ENCODE data around the gene WSB1. TPM values are rescaled to one million over a fixed set of nuclear protein-coding genes. Genes with fewer than 3 reads are reported as not detected.

WSB1 gene
- polyA plus RNA-seq, 1 donor from 2014 or later, result 261 TPM

GRCh38 chr17:27329146-27329805 lies 35.4 kb downstream of the WSB1 start:
- Mint-ChIP-seq H3K36me3 (no peaks in the 10 kb centered on the region), H3K9me3 (no peaks in the 10 kb centered on the region), H3K4me1 (peaks cover 4 to 16% (median 11%) of the 10 kb centered on the region in 3 donors), H3K27me3 (peaks cover 2% of the 10 kb centered on the region), H3K27ac (peak overlapping the region in 1 of 3 donors; percentile 63), H3K4me3 (no peak overlapping the region)

DNA sequence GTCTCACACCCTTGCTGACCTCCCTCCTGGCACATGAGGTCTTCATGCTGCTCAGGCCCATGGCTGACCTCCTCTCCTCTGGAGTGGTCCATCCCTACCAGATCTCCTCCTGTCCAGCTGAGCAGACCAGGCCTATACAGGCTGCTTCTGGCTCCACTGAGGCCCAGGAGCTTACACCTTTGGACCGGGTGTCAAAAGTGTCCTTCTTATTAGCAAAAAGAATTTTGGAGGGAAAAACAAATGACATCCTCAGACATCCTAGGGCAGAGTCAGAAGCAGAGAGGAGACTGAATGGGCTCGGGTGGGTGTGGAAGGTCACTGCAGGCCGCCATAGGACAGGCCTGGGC lies 38.1 kb downstream of the WSB1 start:
- Mint-ChIP-seq H3K27me3 (peaks cover 2% of the 10 kb centered on the region), H3K4me1 (peaks cover 4 to 20% (median 17%) of the 10 kb centered on the region in 3 donors), H3K4me3 (peak overlapping the region; percentile 65 to 93 (median 82)), H3K36me3 (no peaks in the 10 kb centered on the region), H3K27ac (peak overlapping the region in 2 of 3 donors; percentile 53 to 91), H3K9me3 (no peaks in the 10 kb centered on the region)

DNA sequence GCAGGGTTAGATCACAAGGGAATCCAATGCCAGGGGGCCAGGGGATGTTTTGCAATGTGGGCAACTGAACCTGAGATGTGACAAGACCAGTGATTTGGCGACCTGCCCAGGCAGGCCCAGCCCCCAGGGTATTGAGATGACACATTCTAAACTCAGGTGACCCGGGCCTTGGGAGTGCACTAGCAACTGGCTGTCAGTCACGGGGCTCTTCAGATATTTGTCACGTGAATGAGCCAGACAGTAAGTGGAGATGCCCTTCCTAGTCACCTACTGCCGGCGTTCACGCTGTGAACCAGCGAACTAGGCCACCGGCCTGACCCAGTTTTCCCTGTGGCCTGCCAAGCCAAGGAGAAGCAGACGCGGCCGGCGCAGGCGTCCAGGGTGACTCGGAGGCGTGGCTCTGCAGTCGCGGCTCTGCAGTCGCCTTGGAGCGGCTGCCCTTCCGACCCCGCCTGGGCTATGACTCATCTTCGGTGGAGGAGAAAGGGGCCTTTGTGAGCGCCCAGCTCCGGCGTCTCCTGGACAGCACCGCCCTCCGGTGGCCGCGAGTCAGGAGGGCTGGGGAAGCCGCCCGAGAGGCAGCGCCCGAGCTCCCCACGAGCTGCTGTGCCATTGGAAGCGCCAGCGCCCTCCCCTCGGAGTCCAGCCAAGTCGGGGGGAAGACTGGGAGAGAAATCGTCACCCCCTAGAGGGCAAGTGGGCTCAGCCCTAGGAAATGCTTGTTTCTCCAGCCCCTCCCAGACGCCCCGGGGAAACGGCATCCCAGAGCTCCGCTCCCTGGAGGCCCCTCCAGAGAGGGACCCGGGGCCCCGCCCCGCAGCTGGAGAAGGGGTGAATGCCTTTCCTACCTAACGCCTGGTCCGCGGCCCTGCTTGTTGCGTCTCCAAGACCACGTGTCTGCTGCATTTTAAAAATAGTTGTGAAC lies 38.8 kb downstream of the WSB1 start:
- Mint-ChIP-seq H3K9me3 (no peaks in the 10 kb centered on the region), H3K27ac (peak overlapping the region; percentile 73 to 94 (median 91)), H3K4me3 (peak overlapping the region; percentile 77 to 94 (median 90)), H3K4me1 (peaks cover 4 to 20% (median 18%) of the 10 kb centered on the region in 3 donors), H3K27me3 (no peaks in the 10 kb centered on the region), H3K36me3 (no peaks in the 10 kb centered on the region)

DNA sequence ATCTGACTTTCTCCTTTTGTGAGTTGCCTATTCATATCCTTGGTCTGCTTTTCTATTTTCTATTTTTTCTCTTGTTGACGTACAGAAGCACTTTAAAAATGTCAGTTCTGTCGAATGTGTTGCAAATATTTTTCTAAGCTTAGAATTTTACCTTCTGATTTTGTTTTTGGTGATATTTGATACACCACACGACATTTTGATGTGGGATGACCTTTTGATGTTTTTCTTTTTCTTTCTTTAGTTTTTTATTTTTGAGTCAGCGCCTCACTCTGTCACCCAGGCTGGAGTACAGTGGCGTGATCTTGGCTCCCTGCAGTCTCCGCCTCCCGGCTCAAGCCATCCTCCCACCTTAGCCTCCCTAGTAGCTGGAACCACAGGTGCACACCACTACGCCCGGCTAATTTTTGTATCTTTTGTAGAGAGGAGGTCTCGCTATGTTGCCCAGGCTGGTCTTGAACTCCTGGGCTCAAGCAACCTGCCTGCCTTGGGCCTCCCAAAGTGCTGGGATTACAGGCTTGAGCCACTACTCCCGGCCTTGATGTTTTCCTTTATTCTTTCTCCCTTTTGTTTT lies 39.6 kb downstream of the WSB1 start:
- Mint-ChIP-seq H3K27ac (peak overlapping the region; percentile 73 to 94 (median 91)), H3K4me3 (peak overlapping the region; percentile 77 to 94 (median 90)), H3K9me3 (no peaks in the 10 kb centered on the region), H3K36me3 (no peaks in the 10 kb centered on the region), H3K27me3 (no peaks in the 10 kb centered on the region), H3K4me1 (peaks cover 8 to 23% (median 22%) of the 10 kb centered on the region in 3 donors)

GRCh38 chr17:27336184-27336583 lies 42.3 kb downstream of the WSB1 start:
- Mint-ChIP-seq H3K4me3 (no peak overlapping the region), H3K36me3 (no peaks in the 10 kb centered on the region), H3K27ac (peak overlapping the region in 1 of 3 donors; percentile 8), H3K4me1 (peaks cover 23 to 39% (median 33%) of the 10 kb centered on the region in 3 donors), H3K27me3 (no peaks in the 10 kb centered on the region), H3K9me3 (no peaks in the 10 kb centered on the region)

DNA sequence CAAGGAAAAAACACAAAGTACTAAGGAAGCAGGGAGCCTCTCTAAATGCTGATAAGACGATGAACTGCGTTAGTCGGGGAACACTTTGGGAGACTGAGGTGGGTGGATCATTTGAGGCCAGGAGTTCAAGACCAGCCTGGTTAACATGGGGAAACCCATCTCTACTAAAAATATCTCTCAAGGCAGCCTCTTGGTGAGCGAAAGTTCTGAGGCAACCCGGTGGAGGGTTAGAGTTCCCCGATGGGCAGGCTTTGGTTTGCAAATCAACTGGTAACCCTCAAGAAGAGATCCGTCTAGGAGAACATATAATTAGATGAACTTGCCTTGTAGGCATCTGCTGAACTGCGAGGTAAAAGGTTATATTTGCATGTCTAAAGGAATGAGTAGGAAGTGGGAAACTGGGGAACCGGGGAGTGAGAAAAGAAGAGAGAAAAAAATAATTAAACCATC lies 44.6 kb downstream of the WSB1 start:
- Mint-ChIP-seq H3K4me1 (peaks cover 20 to 35% (median 25%) of the 10 kb centered on the region in 3 donors), H3K4me3 (peak overlapping the region; percentile 26 to 81 (median 46)), H3K9me3 (no peaks in the 10 kb centered on the region), H3K27me3 (no peaks in the 10 kb centered on the region), H3K27ac (peak overlapping the region in 1 of 3 donors; percentile 48), H3K36me3 (peaks cover 3% of the 10 kb centered on the region)

GRCh38 chr17:27339198-27339835 lies 45.4 kb downstream of the WSB1 start:
- H3K4me3 Mint-ChIP-seq, result peak overlapping the region in 3 of 4 donors; percentile 27 to 81 (median 48)
- no peaks in the 10 kb centered on the region for H3K9me3 Mint-ChIP-seq
- peak overlapping the region in 1 of 3 donors; percentile 81 for H3K27ac Mint-ChIP-seq
- peaks cover 3% of the 10 kb centered on the region for H3K36me3 Mint-ChIP-seq
- no peaks in the 10 kb centered on the region for H3K27me3 Mint-ChIP-seq
- H3K4me1 Mint-ChIP-seq, result peaks cover 20 to 36% (median 25%) of the 10 kb centered on the region in 3 donors

- no peak overlapping the region for H3K27ac Mint-ChIP-seq
- H3K9me3 Mint-ChIP-seq, result no peaks in the 10 kb centered on the region
- H3K4me1 Mint-ChIP-seq, result peaks cover 20 to 36% (median 25%) of the 10 kb centered on the region in 3 donors
- H3K36me3 Mint-ChIP-seq, result peaks cover 3% of the 10 kb centered on the region
- peak overlapping the region in 2 of 4 donors; percentile 48 to 75 for H3K4me3 Mint-ChIP-seq
- H3K27me3 Mint-ChIP-seq, result no peaks in the 10 kb centered on the region
Measured at GRCh38 chr17:27339836-27340550, 46.1 kb downstream of the WSB1 start.

DNA sequence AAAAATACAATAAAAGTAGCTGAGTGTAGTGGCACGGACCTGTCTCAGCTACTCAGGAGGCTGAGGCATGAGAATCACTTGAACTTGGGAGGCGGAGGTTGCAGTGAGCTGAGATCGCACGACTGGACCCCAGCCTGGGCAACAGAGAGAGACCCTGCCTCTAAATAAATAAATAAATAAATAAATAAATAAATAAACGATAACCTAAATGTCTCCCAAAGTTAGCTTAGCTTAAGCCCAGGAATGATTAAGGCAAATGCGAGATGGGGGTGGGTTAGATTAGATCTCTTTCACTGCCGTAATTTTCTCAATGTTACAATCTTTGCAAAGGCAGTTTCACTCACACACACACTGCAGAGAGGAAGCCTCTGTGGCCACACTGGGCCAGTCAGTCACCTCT lies 46.7 kb downstream of the WSB1 start:
- H3K27me3 Mint-ChIP-seq, result no peaks in the 10 kb centered on the region
- no peaks in the 10 kb centered on the region for H3K9me3 Mint-ChIP-seq
- peak overlapping the region in 1 of 4 donors; percentile 40 for H3K4me3 Mint-ChIP-seq
- peaks cover 20 to 36% (median 25%) of the 10 kb centered on the region in 3 donors for H3K4me1 Mint-ChIP-seq
- H3K36me3 Mint-ChIP-seq, result peaks cover 3% of the 10 kb centered on the region
- H3K27ac Mint-ChIP-seq, result no peak overlapping the region

- H3K27me3 Mint-ChIP-seq, result no peaks in the 10 kb centered on the region
- H3K27ac Mint-ChIP-seq, result peak overlapping the region in 1 of 3 donors; percentile 10
- H3K9me3 Mint-ChIP-seq, result no peaks in the 10 kb centered on the region
- H3K4me3 Mint-ChIP-seq, result no peak overlapping the region
- peaks cover 3% of the 10 kb centered on the region for H3K36me3 Mint-ChIP-seq
- peaks cover 20 to 36% (median 25%) of the 10 kb centered on the region in 3 donors for H3K4me1 Mint-ChIP-seq
Measured at GRCh38 chr17:27341041-27341471, 47.1 kb downstream of the WSB1 start.

GRCh38 chr17:27342059-27342458 lies 48.1 kb downstream of the WSB1 start:
- Mint-ChIP-seq H3K4me3 (peak overlapping the region in 3 of 4 donors; percentile 6 to 77 (median 44)), H3K27ac (peak overlapping the region in 2 of 3 donors; percentile 2 to 23), H3K27me3 (no peaks in the 10 kb centered on the region), H3K9me3 (no peaks in the 10 kb centered on the region), H3K4me1 (peaks cover 17 to 33% (median 30%) of the 10 kb centered on the region in 3 donors), H3K36me3 (peaks cover 3% of the 10 kb centered on the region)

DNA sequence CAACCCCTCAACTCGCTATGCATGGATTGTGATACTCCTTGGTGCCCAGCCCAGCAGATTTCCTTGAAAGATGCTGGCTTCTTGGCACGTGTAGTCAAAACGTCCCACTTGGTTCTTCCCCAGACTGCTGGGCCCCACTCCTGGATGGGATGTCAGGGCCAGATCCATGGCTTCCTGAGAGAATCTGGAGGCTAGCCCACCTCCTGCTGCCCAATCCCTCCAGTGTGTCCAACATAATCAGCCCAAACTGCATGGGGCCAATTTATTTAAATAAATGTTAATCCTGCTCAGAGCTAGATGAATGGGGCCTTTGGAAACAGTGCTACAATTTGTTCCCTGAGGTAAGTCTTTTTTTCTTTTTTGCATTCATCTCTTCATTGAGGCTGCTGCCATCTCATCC lies 49.4 kb downstream of the WSB1 start:
- Mint-ChIP-seq H3K36me3 (peaks cover 3% of the 10 kb centered on the region), H3K9me3 (no peaks in the 10 kb centered on the region), H3K27ac (no peak overlapping the region), H3K27me3 (no peaks in the 10 kb centered on the region), H3K4me3 (no peak overlapping the region), H3K4me1 (peaks cover 23 to 33% (median 32%) of the 10 kb centered on the region in 3 donors)

DNA sequence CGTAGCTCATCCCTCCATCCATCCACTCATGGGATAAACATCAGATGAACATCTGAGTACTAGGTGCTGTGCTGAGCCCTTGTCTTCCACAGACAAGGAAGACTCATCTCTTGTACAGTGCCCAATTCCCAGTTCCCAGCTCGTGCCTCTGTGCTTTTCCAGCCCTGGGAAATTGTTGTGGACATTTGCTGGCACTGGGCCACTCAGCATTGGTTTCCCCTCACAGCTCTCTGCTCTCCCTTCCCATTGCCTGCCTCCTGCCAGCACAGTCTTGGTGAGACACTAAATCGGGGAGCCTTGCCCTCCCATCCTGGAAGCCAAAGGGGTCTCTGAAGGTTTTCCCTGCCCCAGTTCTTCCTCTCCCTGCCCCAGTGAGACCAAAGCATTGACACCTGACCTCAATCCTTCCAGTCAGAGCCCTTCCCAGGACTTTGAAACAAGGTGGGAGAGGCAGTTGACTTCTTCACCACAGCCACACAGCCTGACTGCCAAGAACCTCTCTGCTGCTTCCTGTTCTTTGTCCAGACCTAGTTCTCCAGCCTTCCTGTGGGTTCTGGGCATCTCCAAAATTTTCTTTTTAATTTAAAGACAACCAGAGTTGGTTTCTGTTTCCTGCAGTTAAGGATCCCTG lies 50.2 kb downstream of the WSB1 start:
- Mint-ChIP-seq H3K4me3 (peak overlapping the region in 2 of 4 donors; percentile 9 to 51), H3K36me3 (peaks cover 3% of the 10 kb centered on the region), H3K9me3 (no peaks in the 10 kb centered on the region), H3K27ac (no peak overlapping the region), H3K4me1 (peaks cover 18 to 28% (median 28%) of the 10 kb centered on the region in 3 donors), H3K27me3 (no peaks in the 10 kb centered on the region)

Data from IgD-negative memory B cell (primary cell).